GM19240 (cell line): ENCODE results near the gene TMEM179B.

Experiments used
- DNase-seq: peaks from one replicate; pipeline ENCODE4 v3.0.0; 2011; ENCODE audit warnings: low spot score; ENCODE audit not compliant: insufficient read length

Gene TMEM179B

GRCh38 chr11:62832336-62833234 lies 45.4 kb downstream of the TMEM179B start, which contains the start of gene TEX54:
TEX54 (minus strand) TSS chr11:62832841.
- no peak for DNase-seq

GRCh38 chr11:62835336-62835735 lies 48.1 kb downstream of the TMEM179B start:
- no peak for DNase-seq

- peak; percentile 43 for DNase-seq
Measured at GRCh38 chr11:62839050-62839945, 52.1 kb downstream of the TMEM179B start, which contains the start of gene WDR74. WDR74 (minus strand) TSS chr11:62839590; CDS start chr11:62839570, 20 bp downstream.
